H1 (cell line): ENCODE measurements around the gene FAM131A. TPM values are rescaled to one million over a fixed set of nuclear protein-coding genes. Genes with fewer than 3 reads are reported as not detected.

Source experiments
- CTCF ChIA-PET: fragments of 300-600 bp; sonication (Branson Sonifier 250); formaldehyde crosslinking; loops from one replicate; lab custom pipeline; 2021; ENCODE audit not compliant: partially characterized antibody; lab: Charles Lee
- POLR2A ChIA-PET: fragments of 300-600 bp; sonication (Branson Sonifier 250); formaldehyde crosslinking; loops from one replicate; lab custom pipeline; 2021; ENCODE audit warnings: inconsistent platforms; ENCODE audit not compliant: partially characterized antibody; lab: Charles Lee
- DNase-seq, 2 experiments: peaks; one replicate each; pipeline versions ENCODE4 v3.0.0 to v3.0.0-alpha.2; 2010 to 2022; ENCODE audit warnings: low spot score in 2 of 2, low read depth in 1 of 2, mixed read lengths in 1 of 2
- FAIRE-seq: peaks from 2 replicates; lab custom pipeline; 2011; peaks lifted over from hg19 to GRCh38; lab: Jason Lieb, UNC
- H2AFZ ChIP-seq: 2 replicates; pipeline ENCODE4 v1.8.1; 2012; ENCODE audit warnings: low read length, inconsistent platforms
- H2AK5ac ChIP-seq: 2 replicates; pipeline ENCODE4 v1.6.1; 2013; ENCODE audit warnings: low read depth, low read length
- H2BK120ac ChIP-seq: replicated peaks from 2 replicates; pipeline ENCODE3; 2013; ENCODE audit warnings: low read depth, low read length, inconsistent platforms
- H2BK12ac ChIP-seq: 2 replicates; pipeline ENCODE4 v1.6.1; 2013; ENCODE audit warnings: low read depth, low read length
- H2BK15ac ChIP-seq: 2 replicates; pipeline ENCODE4 v1.6.1; 2013; ENCODE audit warnings: low read length
- H2BK20ac ChIP-seq: 2 replicates; pipeline ENCODE4 v1.6.1; 2013; ENCODE audit warnings: low read length
- H2BK5ac ChIP-seq: 2 replicates; pipeline ENCODE4 v1.6.1; 2013; ENCODE audit warnings: low read depth, low read length
- H3K14ac ChIP-seq: 2 replicates; pipeline ENCODE4 v1.6.1; 2013; ENCODE audit warnings: inconsistent platforms; ENCODE audit not compliant: insufficient read length
- H3K18ac ChIP-seq: 2 replicates; pipeline ENCODE4 v1.6.1; 2013; ENCODE audit warnings: low read length; ENCODE audit errors: extremely low read depth
- H3K23ac ChIP-seq: 2 replicates; pipeline ENCODE4 v1.6.1; 2013; ENCODE audit warnings: inconsistent platforms; ENCODE audit not compliant: insufficient read length
- H3K23me2 ChIP-seq: 2 replicates; pipeline ENCODE4 v1.6.1; 2013; ENCODE audit warnings: low read depth, low read length
- H3K27ac ChIP-seq: 2 replicates; pipeline ENCODE4 v1.6.1; 2011; ENCODE audit warnings: low read depth, low read length, inconsistent platforms
- H3K27me3 ChIP-seq, 4 experiments: replicated peaks in 1 of 4; 1 replicate in 1 of 4; 2 replicates in 3 of 4; pipeline versions ENCODE4 v1.6.1 to v1.8.1; 2011 to 2013; ENCODE audit warnings: low read length in 3 of 4, mild to moderate bottlenecking in 3 of 4, inconsistent platforms in 2 of 4, mixed read lengths in 2 of 4, moderate library complexity in 1 of 4; ENCODE audit not compliant: control insufficient read depth in 3 of 4, insufficient read depth in 3 of 4; ENCODE audit errors: extremely low read depth in 1 of 4
- H3K36me3 ChIP-seq, 4 experiments: 2 replicates each; pipeline versions ENCODE4 v1.6.1 to v1.8.1; 2011 to 2013; ENCODE audit warnings: mild to moderate bottlenecking in 4 of 4, low read length in 3 of 4, moderate library complexity in 2 of 4, control low read depth in 1 of 4, inconsistent platforms in 1 of 4; ENCODE audit not compliant: insufficient read depth in 4 of 4, control insufficient read depth in 2 of 4
- H3K4ac ChIP-seq: replicated peaks from 2 replicates; pipeline ENCODE3; 2013; ENCODE audit warnings: low read length, low read depth, mixed read lengths, inconsistent platforms; ENCODE audit not compliant: insufficient read length
- H3K4me1 ChIP-seq, 4 experiments: replicated peaks in 1 of 4; 1 replicate in 1 of 4; 2 replicates in 3 of 4; pipeline versions ENCODE4 v1.6.1 to v1.8.1; 2011 to 2013; ENCODE audit warnings: low read length in 3 of 4, inconsistent platforms in 2 of 4, mixed read lengths in 1 of 4; ENCODE audit not compliant: insufficient read depth in 4 of 4, control insufficient read depth in 3 of 4
- H3K4me2 ChIP-seq, 2 experiments: 2 replicates each; pipeline versions ENCODE4 v1.6.1 to v1.8.1; 2011 to 2013; ENCODE audit warnings: low read depth in 2 of 2, low read length in 2 of 2, control low read depth in 1 of 2, inconsistent platforms in 1 of 2, mild to moderate bottlenecking in 1 of 2; ENCODE audit not compliant: insufficient read depth in 1 of 2
- H3K4me3 ChIP-seq, 4 experiments: fragments of 200-600, 300-600 bp in 1 of 4; sonication (generic), shearing (Covaris generic), sonication (Bioruptor Twin) in 1 of 4; 2 replicates each; pipeline versions ENCODE4 v1.5.1 to v1.8.1; 2011 to 2016; ENCODE audit warnings: low read length in 4 of 4, low read depth in 3 of 4, control low read depth in 2 of 4, inconsistent platforms in 2 of 4, mild to moderate bottlenecking in 2 of 4, mixed read lengths in 1 of 4, moderate library complexity in 1 of 4; ENCODE audit not compliant: insufficient read depth in 2 of 4; ENCODE audit errors: extremely low read depth in 1 of 4
- H3K56ac ChIP-seq: replicated peaks from 2 replicates; pipeline ENCODE3; 2013; ENCODE audit warnings: low read depth, mild to moderate bottlenecking, mixed read lengths, low read length, inconsistent platforms; ENCODE audit not compliant: insufficient read length
- H3K79me1 ChIP-seq: 2 replicates; pipeline ENCODE4 v1.6.1; 2013; ENCODE audit warnings: low read depth, low read length, control low read depth
- H3K79me2 ChIP-seq, 2 experiments: 2 replicates each; pipeline versions ENCODE4 v1.6.1 to v1.8.1; 2012 to 2013; ENCODE audit warnings: low read length in 2 of 2, mild to moderate bottlenecking in 2 of 2, inconsistent platforms in 1 of 2; ENCODE audit not compliant: insufficient read depth in 2 of 2, control insufficient read depth in 1 of 2
- H3K9ac ChIP-seq, 4 experiments: replicated peaks in 1 of 4; 1 replicate in 1 of 4; 2 replicates in 3 of 4; pipeline versions ENCODE4 v1.6.1 to v1.8.1; 2011 to 2013; ENCODE audit warnings: low read depth in 3 of 4, low read length in 3 of 4, control low read depth in 2 of 4, mild to moderate bottlenecking in 2 of 4, moderate library complexity in 2 of 4, inconsistent platforms in 1 of 4; ENCODE audit errors: extremely low read depth in 1 of 4
- H3K9me3 ChIP-seq, 2 experiments: 2 replicates each; pipeline versions ENCODE4 v1.6.1 to v1.8.1; 2012 to 2013; ENCODE audit warnings: mild to moderate bottlenecking in 2 of 2, moderate library complexity in 2 of 2, control low read depth in 1 of 2, inconsistent platforms in 1 of 2, low read depth in 1 of 2, low read length in 1 of 2, mixed read lengths in 1 of 2; ENCODE audit not compliant: insufficient read depth in 2 of 2
- H4K20me1 ChIP-seq, 2 experiments: replicated peaks in 1 of 2; 2 replicates each; pipeline versions ENCODE3 to v1.8.1; 2011 to 2013; ENCODE audit warnings: inconsistent platforms in 2 of 2, low read length in 2 of 2, mild to moderate bottlenecking in 1 of 2; ENCODE audit not compliant: insufficient read depth in 2 of 2, control insufficient read depth in 1 of 2
- H4K5ac ChIP-seq: 2 replicates; pipeline ENCODE4 v1.6.1; 2013; ENCODE audit warnings: low read length, low read depth, mixed read lengths, inconsistent platforms; ENCODE audit not compliant: insufficient read length
- H4K8ac ChIP-seq: 2 replicates; pipeline ENCODE4 v1.8.0; 2013; ENCODE audit warnings: mild to moderate bottlenecking, moderate library complexity, low read length, inconsistent platforms; ENCODE audit not compliant: insufficient read depth; ENCODE audit errors: extremely low read depth
- H4K91ac ChIP-seq: replicated peaks from 2 replicates; pipeline ENCODE3; 2013; ENCODE audit warnings: low read length, mixed read lengths, inconsistent platforms; ENCODE audit not compliant: insufficient read length
- ASH2L ChIP-seq: fragments of 200-600, 300-600 bp; sonication (generic); IDR thresholded peaks from one replicate; pipeline ENCODE4 v1.7.1; 2017; ENCODE audit warnings: low read length
- CHD2 ChIP-seq: IDR thresholded peaks from 2 replicates; pipeline ENCODE4 v1.6.1; 2012; ENCODE audit warnings: low read length, improper control_type of control experiment
- GABPA ChIP-seq: IDR thresholded peaks from 2 replicates; pipeline ENCODE4 v1.6.1; 2011; ENCODE audit warnings: mild to moderate bottlenecking, low read length, moderate library complexity, borderline replicate concordance; ENCODE audit not compliant: insufficient read depth
- MAFK ChIP-seq: IDR thresholded peaks from 2 replicates; pipeline ENCODE4 v1.6.1; 2012; ENCODE audit warnings: low read depth, mild to moderate bottlenecking, improper control_type of control experiment, low read length
- SAP30 ChIP-seq: fragments of 300-600 bp; sonication (generic); IDR thresholded peaks from 2 replicates; pipeline ENCODE4 v1.7.1; 2012; ENCODE audit warnings: low read length, moderate library complexity, mild to moderate bottlenecking, inconsistent platforms; ENCODE audit not compliant: insufficient read depth, insufficient replicate concordance
- SIRT6 ChIP-seq: IDR thresholded peaks from one replicate; pipeline ENCODE4 v1.7.1; 2012; ENCODE audit warnings: low read length, inconsistent platforms
- SIX5 ChIP-seq: IDR thresholded peaks from 2 replicates; pipeline ENCODE4 v1.6.1; 2011; ENCODE audit warnings: mild to moderate bottlenecking, low read depth, low read length
- SUZ12 ChIP-seq: fragments of 200-600 bp; sonication (generic); IDR thresholded peaks from 2 replicates; pipeline ENCODE4 v1.6.1; 2012; ENCODE audit warnings: mild to moderate bottlenecking, inconsistent platforms, low read length, moderate library complexity, mixed read lengths
- TBP ChIP-seq: IDR thresholded peaks from 2 replicates; pipeline ENCODE4 v1.6.1; 2011; ENCODE audit warnings: low read depth, low read length, improper control_type of control experiment
- WGBS, 2 experiments: shearing (Covaris generic) in 1 of 2; methylation state at CpG; one replicate each; pipeline versions ENCODE4 v1.1.6 to v1.1.7; 2013 to 2015; ENCODE audit warnings: low lambda C conversion rate in 2 of 2, mixed read lengths in 2 of 2, inconsistent platforms in 1 of 2, low coverage in 1 of 2, missing lambda C conversion rate in 1 of 2; ENCODE audit not compliant: insufficient replicate concordance in 2 of 2, insufficient coverage in 1 of 2, insufficient read length in 1 of 2; ENCODE audit errors: extremely low coverage in 1 of 2, missing lambda C conversion rate in 1 of 2; 5-methylcytosine and 5-hydroxymethylcytosine counted together
- polyA plus RNA-seq, 7 experiments: library from polyadenylated mRNA; depleted of rRNA in 3 of 7; stranded (reverse) in 5 of 7; unstranded in 2 of 7; fragments of >200 nt in 5 of 7; fragments of 200-250 nt in 2 of 7; gene quantifications; 1 replicate in 5 of 7; 2 replicates in 1 of 7; 4 replicates in 1 of 7; pipeline versions ENCODE4 v1.2.1 to v1.2.3, GENCODE V29; 2011 to 2013; ENCODE audit warnings: missing spikeins in 2 of 7, mixed read lengths in 2 of 7
- total RNA-seq: library from RNA; stranded (reverse); fragmentation: NEBNext Ultra II Directional; extraction: Animal tissue kit (Norgen Biotek cat#: 25700); gene quantifications from 2 replicates; pipeline ENCODE4 v1.2.1, GENCODE V29; 2021

The FAM131A gene
- total and polyA plus RNA-seq, 2 of the 8 experiments (the other 6 are each of a cell fraction or from before 2014, with no cell fraction given), result 16.0 to 21.9 TPM

DNA sequence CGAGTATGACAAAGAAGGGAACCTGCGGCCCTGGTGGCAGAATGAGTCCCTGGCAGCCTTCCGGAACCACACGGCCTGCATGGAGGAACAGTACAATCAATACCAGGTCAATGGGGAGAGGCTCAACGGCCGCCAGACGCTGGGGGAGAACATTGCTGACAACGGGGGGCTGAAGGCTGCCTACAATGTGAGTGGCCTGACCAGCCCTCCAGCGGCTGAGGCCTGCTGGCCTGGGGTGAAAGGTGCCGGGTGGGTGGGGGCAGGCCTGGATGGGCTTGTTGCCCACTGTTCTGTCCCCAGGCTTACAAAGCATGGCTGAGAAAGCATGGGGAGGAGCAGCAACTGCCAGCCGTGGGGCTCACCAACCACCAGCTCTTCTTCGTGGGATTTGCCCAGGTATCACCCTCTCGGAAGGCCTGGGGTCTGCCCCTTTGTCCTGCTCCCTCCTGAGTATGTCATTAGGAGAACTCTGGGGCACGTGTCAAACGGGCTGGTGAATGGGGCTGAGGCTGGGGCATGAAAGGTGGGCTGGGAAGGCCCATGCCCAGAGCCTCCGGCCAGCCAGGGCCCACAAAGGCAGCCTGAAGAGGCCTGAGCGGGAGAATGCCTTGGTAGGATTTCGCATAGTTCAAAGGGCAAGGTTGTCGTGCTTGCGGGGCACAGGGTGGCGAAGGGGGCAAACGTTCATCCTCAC is 46.2 kb upstream of the FAM131A start:
- no peak overlapping the region for H3K14ac ChIP-seq
- H3K4ac ChIP-seq, result no peak overlapping the region
- no peak overlapping the region for H2BK15ac ChIP-seq
- no peak overlapping the region for H3K4me3 ChIP-seq
- DNase-seq (no peak), FAIRE-seq (no peak)
- no peak overlapping the region for H2AK5ac ChIP-seq
- no peaks in the 10 kb centered on the region for H3K79me1 ChIP-seq
- ChIA-PET POLR2A (interaction anchor here (0.6 to 1.1 kb wide), 3 partner anchors 35 to 105 kb away, joined by 3 read pairs; partner anchors contain the start of gene ABCF3), CTCF (interaction anchor here (0.6 to 8.3 kb wide), 14 partner anchors 8 to 393 kb away, joined by 3 to 52 read pairs (median 4); partner anchors contain the start of genes CAMK2N2, EEF1AKMT4 and VWA5B2)
- TF ChIP-seq MAFK (no peak), SAP30 (no peak), SUZ12 (no peak), CHD2 (no peak), GABPA (no peak), ASH2L (no peak), SIRT6 (no peak), SIX5 (no peak), TBP (no peak)
- H2BK120ac ChIP-seq, result no peak overlapping the region
- no peak overlapping the region for H3K23ac ChIP-seq
- H3K27ac ChIP-seq, result no peak overlapping the region
- H3K4me2 ChIP-seq, result no peak overlapping the region
- peak overlapping the region; percentile 54 for H4K91ac ChIP-seq
- H3K23me2 ChIP-seq, result no peaks in the 10 kb centered on the region
- no peaks in the 10 kb centered on the region for H3K4me1 ChIP-seq
- H3K56ac ChIP-seq, result no peak overlapping the region
- H2BK20ac ChIP-seq, result no peak overlapping the region
- no peak overlapping the region for H2BK5ac ChIP-seq
- H3K36me3 ChIP-seq, result no peaks in the 10 kb centered on the region
- no peak overlapping the region for H3K18ac ChIP-seq
- H2AFZ ChIP-seq, result no peak overlapping the region
- H4K20me1 ChIP-seq, result no peaks in the 10 kb centered on the region
- H3K27me3 ChIP-seq, result no peaks in the 10 kb centered on the region
- H4K8ac ChIP-seq, result peak overlapping the region; percentile 64; the same call in 1 of the 2 replicates
- WGBS, 2 experiments, result 91% methylated on average over 21 of the region's 22 CpGs; no CpG with 5 or more reads in 1 of the 2 experiments
- no peaks in the 10 kb centered on the region for H3K79me2 ChIP-seq
- no peak overlapping the region for H3K9ac ChIP-seq
- H2BK12ac ChIP-seq, result no peak overlapping the region
- no peaks in the 10 kb centered on the region for H3K9me3 ChIP-seq
- H4K5ac ChIP-seq, result no peak overlapping the region
